WERI-Rb-1 (cell line): ENCODE measurements around the gene PKNOX2.
A peak's percentile ranks its signal among the peaks of the same experiment; 100 is the strongest.

Experiments
- DNase-seq: peaks from one replicate; pipeline ENCODE4 v3.0.0-alpha.2; 2020
- H3K27ac ChIP-seq: fragments of 250-450 bp; sonication (Bioruptor Pico); 2 replicates; pipeline ENCODE4 v1.5.1; 2020; ENCODE audit warnings: mild to moderate bottlenecking, moderate library complexity
- H3K27me3 ChIP-seq: fragments of 250-450 bp; sonication (Bioruptor Pico); 2 replicates; pipeline ENCODE4 v1.5.1; 2021; ENCODE audit warnings: mild to moderate bottlenecking, low read depth, moderate library complexity; ENCODE audit not compliant: insufficient read depth, severe bottlenecking
- H3K36me3 ChIP-seq: fragments of 250-450 bp; sonication (Bioruptor Pico); 2 replicates; pipeline ENCODE4 v1.5.1; 2020; ENCODE audit warnings: mild to moderate bottlenecking, moderate library complexity
- H3K4me3 ChIP-seq: 2 replicates; pipeline ENCODE4 v1.5.1; 2011; ENCODE audit warnings: low read depth, mild to moderate bottlenecking, control low read depth, low read length
- H3K9me3 ChIP-seq: fragments of 250-450 bp; sonication (Bioruptor Pico); 2 replicates; pipeline ENCODE4 v1.5.1; 2021; ENCODE audit warnings: mild to moderate bottlenecking, moderate library complexity; ENCODE audit not compliant: severe bottlenecking
- CTCF ChIP-seq: IDR thresholded peaks from 2 replicates; pipeline ENCODE4 v1.5.1; 2011; ENCODE audit warnings: low read depth, mild to moderate bottlenecking, control low read depth, inconsistent platforms, low read length

Gene PKNOX2

GRCh38 chr11:125398994-125399640 is 234.6 kb downstream of the PKNOX2 start:
- H3K4me3 ChIP-seq: no peak overlapping the region
- no peak for DNase-seq
- H3K27ac ChIP-seq: no peak overlapping the region
- no peaks in the 10 kb centered on the region for H3K36me3 ChIP-seq
- no peaks in the 10 kb centered on the region for H3K9me3 ChIP-seq
- H3K27me3 ChIP-seq: no peaks in the 10 kb centered on the region
- TF ChIP-seq CTCF: no peak

DNA sequence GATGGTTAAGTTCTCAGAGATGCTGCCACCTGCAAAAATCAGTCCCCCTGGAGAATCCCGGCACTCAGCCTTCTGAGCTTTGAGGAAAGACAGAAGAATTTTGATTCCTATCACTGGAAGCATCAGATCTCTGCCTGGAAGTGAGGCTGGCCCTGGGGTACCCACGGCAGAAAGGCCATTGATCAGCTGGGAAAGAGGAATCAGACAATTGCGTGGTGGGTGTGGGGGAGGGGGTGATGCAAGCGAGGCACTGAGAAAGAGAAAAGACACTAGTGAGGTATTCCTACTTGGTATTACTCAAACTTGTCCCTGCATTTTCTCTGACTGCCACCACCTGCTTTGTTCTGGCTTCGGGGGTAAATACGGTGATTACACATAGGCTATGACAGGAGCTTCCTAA is 235.4 kb downstream of the PKNOX2 start:
- Histone ChIP-seq H3K27ac (no peak overlapping the region), H3K9me3 (no peaks in the 10 kb centered on the region), H3K4me3 (no peak overlapping the region), H3K36me3 (no peaks in the 10 kb centered on the region), H3K27me3 (no peaks in the 10 kb centered on the region)
- TF ChIP-seq CTCF: no peak
- DNase-seq: no peak

DNA sequence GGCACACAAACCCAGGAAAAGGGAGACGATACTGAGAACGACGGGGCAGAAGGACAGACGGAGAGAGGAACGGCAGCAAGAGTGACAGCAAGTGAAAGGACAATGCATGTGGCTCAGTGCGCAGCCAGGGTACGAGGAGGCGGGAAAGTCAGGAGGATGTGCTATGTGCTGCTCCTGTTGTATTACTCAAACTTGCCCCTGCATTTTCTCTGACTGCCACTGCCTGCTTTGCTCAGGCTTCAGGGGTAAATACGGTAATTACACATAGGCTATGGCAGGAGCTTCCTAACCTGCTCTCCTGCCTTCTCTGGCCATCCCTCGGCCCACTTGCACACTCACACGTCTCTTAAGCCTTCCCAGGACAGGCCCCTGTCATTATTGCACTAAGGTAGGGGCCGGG is 236.7 kb downstream of the PKNOX2 start:
- Histone ChIP-seq H3K36me3 (no peaks in the 10 kb centered on the region), H3K27me3 (no peaks in the 10 kb centered on the region), H3K4me3 (no peak overlapping the region), H3K27ac (no peak overlapping the region), H3K9me3 (no peaks in the 10 kb centered on the region)
- DNase-seq: peak; percentile 16
- no peak for TF ChIP-seq CTCF

GRCh38 chr11:125401746-125402145 is 237.2 kb downstream of the PKNOX2 start:
- no peaks in the 10 kb centered on the region for H3K27me3 ChIP-seq
- H3K9me3 ChIP-seq: no peaks in the 10 kb centered on the region
- H3K27ac ChIP-seq: no peak overlapping the region
- peak; percentile 85 for DNase-seq
- TF ChIP-seq CTCF: no peak
- no peaks in the 10 kb centered on the region for H3K36me3 ChIP-seq
- no peak overlapping the region for H3K4me3 ChIP-seq

- no peaks in the 10 kb centered on the region for H3K9me3 ChIP-seq
- no peak overlapping the region for H3K27ac ChIP-seq
- no peak overlapping the region for H3K4me3 ChIP-seq
- no peaks in the 10 kb centered on the region for H3K36me3 ChIP-seq
- no peaks in the 10 kb centered on the region for H3K27me3 ChIP-seq
- TF ChIP-seq CTCF: no peak
- DNase-seq: no peak
Observed at GRCh38 chr11:125402435-125402834, 237.9 kb downstream of the PKNOX2 start.
